Esophagus muscularis mucosa (tissue), 4 donors: ENCODE measurements around the gene ZNF134.

Experiments used
- CTCF ChIP-seq, 3 experiments: fragments of 200-600 bp in 2 of 3; fragments of 450-650 bp in 1 of 3; sonication (generic) in 2 of 3; IDR thresholded peaks; one replicate each; pipeline ENCODE4 v1.5.1; 2017 to 2019; ENCODE audit warnings: antibody characterized with exemption in 3 of 3, mild to moderate bottlenecking in 2 of 3, moderate library complexity in 1 of 3
- EP300 ChIP-seq: sonication (generic); formaldehyde crosslinking; IDR thresholded peaks from one replicate; pipeline ENCODE4 v1.6.1; 2017; ENCODE audit warnings: antibody characterized with exemption
- POLR2A ChIP-seq: fragments of 450-650 bp; IDR thresholded peaks from one replicate; pipeline ENCODE4 v1.6.1; 2017; ENCODE audit warnings: antibody characterized with exemption, moderate library complexity, mild to moderate bottlenecking, low read depth
- POLR2AphosphoS5 ChIP-seq, 2 donors: sonication (generic); formaldehyde crosslinking; IDR thresholded peaks; one replicate each; pipeline ENCODE4 v1.6.1; 2017; ENCODE audit warnings: antibody characterized with exemption in 2 of 2

GRCh38 chr19:57599761-57600383, 14.2 kb upstream of the ZNF134 start, which contains the start of gene ZNF530:
- TF ChIP-seq CTCF (IDR thresholded peaks at IDR 0.05), result no peak
- TF ChIP-seq POLR2A, result no peak
- no peak for TF ChIP-seq EP300
- peak; percentile 88 to 95 for TF ChIP-seq POLR2AphosphoS5 (IDR thresholded peaks at IDR 0.05)
